ENCODE results near the gene TNFRSF21. TPM values are rescaled to one million over a fixed set of nuclear protein-coding genes. Genes with fewer than 3 reads are reported as not detected.

Gene TNFRSF21
- polyA plus RNA-seq, 3 donors, result 0.43 to 0.86 (median 0.58) TPM

- no peaks in the 10 kb centered on the region for H3K9me3 ChIP-seq (replicated peaks in 1 of 2; ENCODE audit: control insufficient read depth in 1 of 2, insufficient read depth in 1 of 2, low read length in 2 of 2)
- peaks cover 0 to 2% (median 0%) of the 10 kb centered on the region in 3 donors for H3K27me3 Mint-ChIP-seq (ENCODE audit: low read depth in 3 of 3)
- peaks cover 0 to 5% of the 10 kb centered on the region in 2 donors for H3K4me1 ChIP-seq (ENCODE audit: control insufficient read depth in 1 of 2, insufficient read depth in 2 of 2, low read length in 2 of 2)
- H3K79me2 ChIP-seq (ENCODE audit: insufficient read depth, low read length), result no peaks in the 10 kb centered on the region
- no peak overlapping the region for H3K9ac ChIP-seq (ENCODE audit: insufficient read depth, low read length, poor library complexity, severe bottlenecking)
- H3K4me1 Mint-ChIP-seq, result peaks cover 17% of the 10 kb centered on the region
- intact Hi-C loops (cut with micrococcal nuclease), result no loop called here
- TF ChIP-seq CTCF (IDR thresholded peaks at IDR 0.05), result no peak
- H4K20me1 ChIP-seq (ENCODE audit: insufficient read depth, low read length), result no peaks in the 10 kb centered on the region
- no peaks in the 10 kb centered on the region for H3K27me3 ChIP-seq (ENCODE audit: control insufficient read depth in 2 of 2, insufficient read depth in 2 of 2, low read length in 2 of 2)
- no peaks in the 10 kb centered on the region for H3K36me3 ChIP-seq (replicated peaks in 1 of 2; ENCODE audit: control insufficient read depth in 1 of 2, insufficient read depth in 2 of 2, low read length in 2 of 2)
- no peak overlapping the region for H3K27ac ChIP-seq (ENCODE audit: low read depth in 1 of 2, low read length in 2 of 2)
- WGBS (ENCODE audit: insufficient coverage), result no CpG with 5 or more reads among the region's 2 CpGs
- no peak overlapping the region for H3K27ac Mint-ChIP-seq
- no peak overlapping the region for H3K4me2 ChIP-seq (replicated peaks; ENCODE audit: extremely low read depth, low read length, poor library complexity, severe bottlenecking)
- DNase-seq, result no peak
- H2AFZ ChIP-seq (ENCODE audit: insufficient read depth, low read depth, low read length, poor library complexity, severe bottlenecking), result no peak overlapping the region
- H3K4me3 Mint-ChIP-seq, result no peak overlapping the region
- peaks cover 0 to 13% (median 9%) of the 10 kb centered on the region in 7 donors for H3K9me3 Mint-ChIP-seq
- H3K36me3 Mint-ChIP-seq, result peaks cover 0 to 2% of the 10 kb centered on the region in 2 donors
- no peak overlapping the region for H3K4me3 ChIP-seq (replicated peaks in 1 of 3; ENCODE audit: low read depth in 2 of 3, low read length in 3 of 3)
These were observed 102.4 kb downstream of the TNFRSF21 start for GRCh38 chr6:47207261-47207660.

DNA sequence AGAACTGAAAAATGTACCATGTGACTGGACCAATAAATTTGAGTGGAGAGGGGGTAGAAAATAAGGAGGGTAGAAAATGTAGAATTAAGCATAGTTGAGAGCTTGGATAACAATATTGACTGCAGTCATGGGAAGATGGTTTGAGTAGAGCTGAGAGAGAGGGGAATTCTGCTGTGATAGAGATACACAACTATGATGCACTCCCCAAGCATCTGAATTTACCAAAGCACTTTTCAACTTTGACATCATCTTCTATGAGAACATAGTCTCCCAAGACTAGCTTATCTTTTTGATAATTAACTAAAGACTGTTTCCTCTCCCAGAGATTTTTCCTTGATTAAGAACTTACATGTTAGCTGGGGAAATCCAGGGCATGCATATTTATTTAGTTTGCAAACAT is 103.1 kb downstream of the TNFRSF21 start:
- Mint-ChIP-seq H3K36me3 (peaks cover 0 to 2% of the 10 kb centered on the region in 2 donors), H3K27me3 (ENCODE audit: low read depth in 3 of 3) (peaks cover 0 to 2% (median 0%) of the 10 kb centered on the region in 3 donors), H3K4me1 (peaks cover 17% of the 10 kb centered on the region), H3K27ac (peak overlapping the region in 1 of 7 donors; percentile 39), H3K4me3 (no peak overlapping the region), H3K9me3 (peaks cover 0 to 12% (median 7%) of the 10 kb centered on the region in 7 donors)
- no peak for DNase-seq
- H3K4me3 ChIP-seq (replicated peaks in 1 of 3; ENCODE audit: low read depth in 2 of 3, low read length in 3 of 3), result no peak overlapping the region
- H3K79me2 ChIP-seq (ENCODE audit: insufficient read depth, low read length), result no peaks in the 10 kb centered on the region
- H3K4me1 ChIP-seq (ENCODE audit: control insufficient read depth in 1 of 2, insufficient read depth in 2 of 2, low read length in 2 of 2), result peaks cover 0 to 5% of the 10 kb centered on the region in 2 donors
- no peak overlapping the region for H3K27ac ChIP-seq (ENCODE audit: low read depth in 1 of 2, low read length in 2 of 2)
- no peaks in the 10 kb centered on the region for H3K9me3 ChIP-seq (replicated peaks in 1 of 2; ENCODE audit: control insufficient read depth in 1 of 2, insufficient read depth in 1 of 2, low read length in 2 of 2)
- H3K4me2 ChIP-seq (replicated peaks; ENCODE audit: extremely low read depth, low read length, poor library complexity, severe bottlenecking), result no peak overlapping the region
- no peaks in the 10 kb centered on the region for H3K36me3 ChIP-seq (replicated peaks in 1 of 2; ENCODE audit: control insufficient read depth in 1 of 2, insufficient read depth in 2 of 2, low read length in 2 of 2)
- H3K27me3 ChIP-seq (ENCODE audit: control insufficient read depth in 2 of 2, insufficient read depth in 2 of 2, low read length in 2 of 2), result no peaks in the 10 kb centered on the region
- H4K20me1 ChIP-seq (ENCODE audit: insufficient read depth, low read length), result no peaks in the 10 kb centered on the region
- intact Hi-C loops (cut with micrococcal nuclease), result no loop called here
- no peak overlapping the region for H2AFZ ChIP-seq (ENCODE audit: insufficient read depth, low read depth, low read length, poor library complexity, severe bottlenecking)
- no peak for TF ChIP-seq CTCF (IDR thresholded peaks at IDR 0.05)
- no peak overlapping the region for H3K9ac ChIP-seq (ENCODE audit: insufficient read depth, low read length, poor library complexity, severe bottlenecking)
